Body of pancreas (tissue), 4 donors: Measurements from ENCODE around the gene SREBF2. TPM values are rescaled to one million over a fixed set of nuclear protein-coding genes. Genes with fewer than 3 reads are reported as not detected.

ENCODE experiments used
- ATAC-seq: fragments of 150-250 bp; one replicate; pipeline ENCODE4 v1.9.1; 2016
- DNase-seq, 4 donors: peaks; one replicate each; pipeline ENCODE4 v3.0.0-alpha.2; 2019
- H3K27ac ChIP-seq, 4 donors: fragments of 200-600 bp; sonication (generic); 1 replicate in 3 of 4; 2 replicates in 1 of 4; pipeline versions ENCODE4 v1.5.1 to v1.6.1; 2016 to 2019; ENCODE audit warnings: mild to moderate bottlenecking in 1 of 4, mixed read lengths in 1 of 4, moderate library complexity in 1 of 4
- H3K27me3 ChIP-seq, 2 donors: fragments of 200-600 bp; sonication (generic); one replicate each; pipeline ENCODE4 v1.6.0; 2016; ENCODE audit warnings: mild to moderate bottlenecking in 1 of 2
- H3K36me3 ChIP-seq, 2 donors: fragments of 200-600 bp; sonication (generic); replicated peaks in 1 of 2; 2 replicates each; pipeline ENCODE4 v1.5.1; 2016; ENCODE audit warnings: low read depth in 2 of 2; ENCODE audit not compliant: insufficient read depth in 1 of 2
- H3K4me1 ChIP-seq: fragments of 200-600 bp; sonication (generic); one replicate; pipeline ENCODE4 v1.6.0; 2016
- H3K4me3 ChIP-seq, 2 donors: fragments of 200-600 bp; sonication (generic); 1 replicate in 1 of 2; 2 replicates in 1 of 2; pipeline ENCODE4 v1.5.1; 2016 to 2019
- H3K9me3 ChIP-seq, 3 donors: fragments of 200-600 bp; sonication (generic); 1 replicate in 2 of 3; 2 replicates in 1 of 3; pipeline ENCODE4 v1.5.1; 2016
- POLR2A ChIP-seq, 3 donors: fragments of 450-650 bp; IDR thresholded peaks; one replicate each; pipeline ENCODE4 v1.6.1; 2016; ENCODE audit warnings: antibody characterized with exemption in 3 of 3, mild to moderate bottlenecking in 2 of 3
- WGBS, 2 donors: methylation state at CpG; one replicate each; pipeline ENCODE4 v1.1.5; 2017; 5-methylcytosine and 5-hydroxymethylcytosine counted together
- intact Hi-C: fragments of 100-400 bp; cut with DNase I; formaldehyde crosslinking; loops from one replicate; pipeline ENCODE4 v1.15.1; 2023
- total RNA-seq, 2 donors: library from RNA; depleted of rRNA; stranded (reverse); fragments of >200 nt; gene quantifications; one replicate each; pipeline ENCODE4 v1.1.0, GENCODE V29; 2016
- TF ChIP-seq, protein P1 (sequence below), 7 experiments: fragments of 450-650 bp in 4 of 7; fragments of 200-600 bp in 3 of 7; sonication (generic) in 3 of 7; IDR thresholded peaks; one replicate each; pipeline ENCODE4 v1.5.1; 2016 to 2019; ENCODE audit warnings: antibody characterized with exemption in 7 of 7

The SREBF2 gene
- total RNA-seq, 2 donors from 2014 or later: 40.2 to 68.6 TPM

DNA sequence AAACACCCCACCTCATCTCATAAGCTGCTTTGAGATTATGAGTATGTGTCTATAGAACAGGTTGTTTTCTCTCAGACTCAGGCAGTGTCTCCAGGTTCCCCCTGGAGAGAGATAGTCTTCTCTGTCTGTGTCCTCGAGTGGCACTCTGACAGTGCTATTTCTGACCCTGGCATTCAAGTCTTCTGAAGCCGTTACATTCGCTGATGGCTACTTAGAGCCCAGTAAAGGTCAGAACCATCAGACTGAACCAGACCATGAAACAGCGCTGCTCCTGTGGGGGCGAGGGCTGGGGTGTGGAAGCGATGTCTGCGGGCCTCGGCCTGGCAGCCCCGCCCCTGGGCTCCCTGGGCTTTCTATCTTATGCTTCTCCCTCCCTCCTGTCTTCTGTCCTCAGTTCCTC lies 58.5 kb downstream of the SREBF2 start:
- ATAC-seq (no peak), DNase-seq (no peak)
- Histone ChIP-seq H3K27ac (no peak overlapping the region), H3K36me3 (peaks cover 5 to 9% of the 10 kb centered on the region in 2 donors), H3K4me1 (no peaks in the 10 kb centered on the region), H3K4me3 (no peak overlapping the region), H3K27me3 (no peaks in the 10 kb centered on the region), H3K9me3 (no peaks in the 10 kb centered on the region)
- TF ChIP-seq, protein P1, sequence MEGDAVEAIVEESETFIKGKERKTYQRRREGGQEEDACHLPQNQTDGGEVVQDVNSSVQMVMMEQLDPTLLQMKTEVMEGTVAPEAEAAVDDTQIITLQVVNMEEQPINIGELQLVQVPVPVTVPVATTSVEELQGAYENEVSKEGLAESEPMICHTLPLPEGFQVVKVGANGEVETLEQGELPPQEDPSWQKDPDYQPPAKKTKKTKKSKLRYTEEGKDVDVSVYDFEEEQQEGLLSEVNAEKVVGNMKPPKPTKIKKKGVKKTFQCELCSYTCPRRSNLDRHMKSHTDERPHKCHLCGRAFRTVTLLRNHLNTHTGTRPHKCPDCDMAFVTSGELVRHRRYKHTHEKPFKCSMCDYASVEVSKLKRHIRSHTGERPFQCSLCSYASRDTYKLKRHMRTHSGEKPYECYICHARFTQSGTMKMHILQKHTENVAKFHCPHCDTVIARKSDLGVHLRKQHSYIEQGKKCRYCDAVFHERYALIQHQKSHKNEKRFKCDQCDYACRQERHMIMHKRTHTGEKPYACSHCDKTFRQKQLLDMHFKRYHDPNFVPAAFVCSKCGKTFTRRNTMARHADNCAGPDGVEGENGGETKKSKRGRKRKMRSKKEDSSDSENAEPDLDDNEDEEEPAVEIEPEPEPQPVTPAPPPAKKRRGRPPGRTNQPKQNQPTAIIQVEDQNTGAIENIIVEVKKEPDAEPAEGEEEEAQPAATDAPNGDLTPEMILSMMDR (IDR thresholded peaks at IDR 0.05): no peak
- no peak for TF ChIP-seq POLR2A (IDR thresholded peaks at IDR 0.05)
- intact Hi-C loops: no loop called here
- 91 to 98% methylated on average over 9 of the region's 9 CpGs for WGBS, 2 donors

DNA sequence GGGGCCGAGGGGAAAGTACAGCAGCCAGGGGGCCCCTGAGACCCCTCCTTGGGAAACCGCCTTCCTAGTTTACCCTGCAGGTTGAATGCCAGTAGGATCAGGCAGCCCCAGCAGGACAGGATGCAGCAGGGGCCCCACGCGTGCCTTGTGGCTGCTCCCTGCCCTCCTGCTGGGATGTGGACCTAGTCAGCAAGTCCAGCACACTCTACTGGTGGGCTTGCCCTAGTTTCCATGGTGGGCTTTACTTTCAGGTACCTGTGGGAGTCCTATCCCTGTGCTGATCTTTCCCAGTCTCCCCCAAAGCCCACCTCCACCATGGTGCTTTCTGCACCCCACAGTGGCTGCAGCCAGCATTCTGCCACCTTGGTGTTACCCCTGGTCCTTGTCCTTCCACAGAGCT lies 59.8 kb downstream of the SREBF2 start:
- Histone ChIP-seq H3K27ac (no peak overlapping the region), H3K4me3 (no peak overlapping the region), H3K4me1 (no peaks in the 10 kb centered on the region), H3K36me3 (peaks cover 9 to 12% of the 10 kb centered on the region in 2 donors), H3K9me3 (no peaks in the 10 kb centered on the region), H3K27me3 (no peaks in the 10 kb centered on the region)
- intact Hi-C loops: no loop called here
- 76 to 91% methylated on average over 2 to 4 of the region's 4 CpGs for WGBS, 2 donors
- TF ChIP-seq, protein P1 (IDR thresholded peaks at IDR 0.05): no peak
- no peak for TF ChIP-seq POLR2A (IDR thresholded peaks at IDR 0.05)
- no peak for ATAC-seq
- DNase-seq: no peak

- H3K27ac ChIP-seq: no peak overlapping the region
- no peak overlapping the region for H3K4me3 ChIP-seq
- H3K9me3 ChIP-seq: no peaks in the 10 kb centered on the region
- no peaks in the 10 kb centered on the region for H3K4me1 ChIP-seq
- DNase-seq: no peak
- no peaks in the 10 kb centered on the region for H3K27me3 ChIP-seq
- 81 to 91% methylated on average over 7 of the region's 7 CpGs for WGBS, 2 donors
- TF ChIP-seq, protein P1 (IDR thresholded peaks at IDR 0.05): no peak
- TF ChIP-seq POLR2A (IDR thresholded peaks at IDR 0.05): no peak
- intact Hi-C loops: no loop called here
- peaks cover 15 to 19% of the 10 kb centered on the region in 2 donors for H3K36me3 ChIP-seq
- ATAC-seq: no peak
Measured at GRCh38 chr22:41893591-41894375, 60.9 kb downstream of the SREBF2 start.

- Histone ChIP-seq H3K27me3 (no peaks in the 10 kb centered on the region), H3K9me3 (no peaks in the 10 kb centered on the region), H3K27ac (no peak overlapping the region), H3K36me3 (peaks cover 16 to 35% of the 10 kb centered on the region in 2 donors), H3K4me1 (no peaks in the 10 kb centered on the region), H3K4me3 (no peak overlapping the region)
- DNase-seq (no peak), ATAC-seq (no peak)
- TF ChIP-seq, protein P1 (IDR thresholded peaks at IDR 0.05): no peak
- TF ChIP-seq POLR2A (IDR thresholded peaks at IDR 0.05): no peak
- WGBS, 2 donors: 89 to 92% methylated on average over 11 of the region's 11 CpGs
- intact Hi-C loops: no loop called here
Measured at GRCh38 chr22:41898645-41899044, 65.7 kb downstream of the SREBF2 start.

- intact Hi-C loops: no loop called here
- 89 to 92% methylated on average over 5 of the region's 5 CpGs for WGBS, 2 donors
- no peaks in the 10 kb centered on the region for H3K27me3 ChIP-seq
- H3K27ac ChIP-seq: no peak overlapping the region
- TF ChIP-seq POLR2A (IDR thresholded peaks at IDR 0.05): no peak
- TF ChIP-seq, protein P1 (IDR thresholded peaks at IDR 0.05): no peak
- DNase-seq (no peak), ATAC-seq (no peak)
- no peak overlapping the region for H3K4me3 ChIP-seq
- peaks cover 16 to 35% of the 10 kb centered on the region in 2 donors for H3K36me3 ChIP-seq
- H3K9me3 ChIP-seq: no peaks in the 10 kb centered on the region
- no peaks in the 10 kb centered on the region for H3K4me1 ChIP-seq
Measured at GRCh38 chr22:41899110-41899509, 66.2 kb downstream of the SREBF2 start.
